ENCODE results near the gene DNLZ.

DNA sequence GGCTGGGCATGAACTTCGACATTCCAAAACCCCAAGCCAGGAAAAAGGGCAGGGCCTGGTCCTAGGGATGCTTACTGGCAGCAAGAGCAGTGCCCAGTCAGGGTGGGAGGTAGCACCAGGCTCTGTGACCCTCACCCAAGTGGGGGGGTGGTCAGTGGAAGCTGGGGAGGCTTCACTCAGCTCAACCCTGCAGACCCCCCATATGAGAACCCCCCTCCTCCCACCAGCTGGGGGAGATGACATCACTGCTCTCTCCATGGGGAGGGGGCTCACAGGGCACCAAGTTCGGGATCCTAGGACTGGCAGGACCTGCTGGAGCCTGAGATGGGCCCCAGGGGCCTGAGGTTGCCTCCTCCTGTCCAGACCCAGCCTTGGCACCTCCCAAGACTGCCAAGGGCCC, 4.7 kb downstream of the DNLZ start:
- TF ChIP-seq CTCF (conservative IDR thresholded peaks at IDR 0.05) = no peak
- no peak for TF ChIP-seq EZH2 (IDR thresholded peaks at IDR 0.05; ENCODE audit: low read depth)
